NCI-H1694 (cell line): Measurements from ENCODE around the gene TPGS1.

Source experiments
- DNase-seq: peaks from one replicate; lab custom pipeline; 2025; lab: John Stamatoyannopoulos, UW

Gene TPGS1

GRCh38 chr19:495402-496111 is 11.7 kb upstream of the TPGS1 start:
- DNase-seq: peak; percentile 17

GRCh38 chr19:496112-496665 is 11.1 kb upstream of the TPGS1 start, which contains the start of gene MADCAM1:
TSS of gene MADCAM1 (plus strand) at chr19:496486. CDS start at chr19:496500, 14 bp downstream.
- no peak for DNase-seq

GRCh38 chr19:496986-497385 is 10.3 kb upstream of the TPGS1 start:
- DNase-seq: no peak

GRCh38 chr19:497491-497868 is 9.8 kb upstream of the TPGS1 start:
- DNase-seq: no peak

- no peak for DNase-seq
Observed at GRCh38 chr19:497869-498510, 9.3 kb upstream of the TPGS1 start.

GRCh38 chr19:498511-498891 is 8.8 kb upstream of the TPGS1 start:
- no peak for DNase-seq

- DNase-seq: no peak
Observed at GRCh38 chr19:498977-499623, 8.2 kb upstream of the TPGS1 start.

- no peak for DNase-seq
Observed at GRCh38 chr19:501646-502045, 5.7 kb upstream of the TPGS1 start.

- no peak for DNase-seq
Observed at GRCh38 chr19:504616-505015, 2.7 kb upstream of the TPGS1 start.

- DNase-seq: peak; percentile 96
Observed at GRCh38 chr19:506404-507285, 652 bp upstream of the TPGS1 start.

- DNase-seq: no peak
Observed at GRCh38 chr19:508204-509150, 1.2 kb downstream of the TPGS1 start.

GRCh38 chr19:510606-511100 is 3.4 kb downstream of the TPGS1 start:
- peak; percentile 84 for DNase-seq

GRCh38 chr19:511101-511851 is 4.0 kb downstream of the TPGS1 start:
- no peak for DNase-seq

- no peak for DNase-seq
Observed at GRCh38 chr19:512547-513365, 5.5 kb downstream of the TPGS1 start.

GRCh38 chr19:513368-514165 is 6.3 kb downstream of the TPGS1 start:
- DNase-seq: no peak

GRCh38 chr19:514166-514663 is 6.9 kb downstream of the TPGS1 start:
- no peak for DNase-seq

- no peak for DNase-seq
Observed at GRCh38 chr19:517721-518597, 10.7 kb downstream of the TPGS1 start.
